Umbilical cord (tissue), 2 donors: ENCODE data around the gene CHEK2. TPM values are rescaled to one million over a fixed set of nuclear protein-coding genes. Genes with fewer than 3 reads are reported as not detected.
"Not testable (repeated sequence)": the region's sequence is repeated elsewhere in the genome, so short reads cannot be mapped to it uniquely, and the experiment has no call there.

Experiments used
- DNase-seq: peaks from one replicate; pipeline ENCODE4 v3.0.0-alpha.2; 2015; ENCODE audit warnings: low spot score
- total RNA-seq: library from RNA; depleted of rRNA; stranded (reverse); fragments of >200 nt; gene quantifications from one replicate; pipeline ENCODE4 v1.2.3, GENCODE V29; 2014; ENCODE audit warnings: low replicate concordance; ENCODE audit not compliant: insufficient read depth

Gene CHEK2
- total RNA-seq, 1 donor from 2014 or later, result 92.2 TPM

GRCh38 chr22:28742562-28742962 lies 942 bp upstream of the CHEK2 start:
- DNase-seq, result no peak

DNA sequence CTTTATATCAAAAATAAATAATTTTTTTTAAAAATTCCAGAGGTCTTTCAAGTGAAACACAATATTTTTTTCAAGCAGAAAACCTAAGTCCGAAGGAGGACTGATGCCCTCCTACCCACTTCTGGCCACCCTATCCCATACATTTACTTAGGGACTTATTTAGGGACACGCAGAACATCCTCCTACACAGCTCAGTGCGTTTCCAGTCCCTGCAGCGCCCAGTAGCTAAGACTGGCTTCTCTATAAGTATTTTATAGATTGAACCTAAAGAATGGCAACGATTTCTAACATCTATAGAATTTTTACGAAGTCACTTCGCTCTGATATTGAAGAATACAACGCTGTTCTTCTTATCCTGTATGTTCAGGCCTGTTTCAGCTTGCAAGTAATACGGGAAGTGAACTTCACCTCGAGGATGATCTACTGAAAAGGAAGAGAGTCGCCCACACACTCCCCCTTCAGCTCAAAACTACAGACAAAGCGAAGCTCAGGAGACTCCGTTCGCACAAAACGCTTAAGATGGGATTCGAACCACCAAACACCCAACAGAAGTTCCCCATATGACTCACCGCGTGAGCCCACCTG lies 328 bp downstream of the CHEK2 start:
- no peak for DNase-seq

- DNase-seq, result not testable (repeated sequence)
Observed at GRCh38 chr22:28738876-28739275, 2.7 kb downstream of the CHEK2 start.

DNA sequence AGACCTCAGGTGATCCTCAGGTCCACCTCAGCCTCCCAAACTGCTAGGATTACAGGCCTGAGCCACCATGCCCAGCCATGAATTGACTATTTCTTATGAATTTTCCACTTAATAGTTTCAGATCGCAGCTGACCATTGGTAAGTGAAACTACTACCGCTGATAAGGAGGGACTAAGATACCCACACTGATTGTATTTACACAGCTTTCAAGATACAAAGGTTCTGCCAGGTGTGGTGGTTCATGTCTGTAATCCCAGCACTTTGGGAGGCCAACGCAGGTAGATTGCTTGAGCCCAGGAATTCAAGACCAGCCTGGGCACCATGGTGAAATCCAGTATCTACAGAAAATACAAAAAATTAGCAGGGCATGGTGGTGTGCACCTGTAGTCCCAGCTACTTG lies 3.9 kb downstream of the CHEK2 start:
- DNase-seq, result no peak

- no peak for DNase-seq
Observed at GRCh38 chr22:28736301-28737155, 5.1 kb downstream of the CHEK2 start.

DNA sequence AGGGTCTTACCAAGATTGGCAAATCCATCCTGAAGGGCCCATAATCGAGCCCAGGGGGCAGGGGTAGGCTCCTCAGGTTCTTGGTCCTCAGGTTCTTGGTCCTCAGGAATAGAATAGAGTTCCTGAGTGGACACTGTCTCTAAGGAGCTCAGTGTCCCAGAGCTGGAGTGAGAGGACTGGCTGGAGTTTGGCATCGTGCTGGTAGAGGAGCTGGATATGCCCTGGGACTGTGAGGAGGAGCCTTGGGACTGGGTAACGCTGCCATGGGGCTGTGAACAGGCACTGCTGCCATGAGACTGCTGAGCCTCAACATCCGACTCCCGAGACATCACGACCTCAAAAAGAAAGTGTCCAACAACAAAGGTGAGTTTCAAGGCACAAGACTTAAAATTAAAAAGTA lies 7.2 kb downstream of the CHEK2 start:
- no peak for DNase-seq

- DNase-seq, result no peak
Observed at GRCh38 chr22:28730179-28730578, 11.4 kb downstream of the CHEK2 start.

DNA sequence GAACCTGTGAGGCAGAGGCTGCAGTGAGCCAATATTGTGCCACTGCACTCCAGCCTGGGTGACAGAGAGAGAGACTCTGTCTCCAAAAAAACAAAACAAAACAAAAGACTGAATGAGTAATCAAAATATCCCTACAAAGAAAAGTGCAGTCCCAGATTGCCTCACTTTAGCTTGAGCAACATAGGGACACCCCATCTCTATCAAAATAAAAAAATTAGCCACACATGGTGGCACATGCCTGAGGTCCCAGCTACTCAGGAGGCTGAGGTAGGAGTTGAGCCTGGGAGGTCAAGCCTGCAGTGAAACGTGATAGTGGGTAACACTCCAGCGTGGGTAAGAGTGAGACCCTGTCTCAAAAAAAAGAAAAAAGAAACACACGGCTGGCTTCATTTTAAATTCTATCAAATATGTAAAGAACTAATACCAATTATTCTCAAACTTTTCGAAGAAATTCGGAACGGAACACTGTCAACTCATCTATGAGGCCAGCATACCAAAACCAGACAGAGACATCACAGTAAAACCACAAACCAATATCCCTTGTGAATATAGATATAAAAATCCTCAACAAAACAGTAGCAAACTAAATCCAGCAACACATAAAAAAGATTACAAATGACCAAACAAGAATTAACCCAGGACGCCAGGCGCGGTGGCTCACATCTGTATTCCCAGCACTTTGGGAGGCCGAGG lies 12.9 kb downstream of the CHEK2 start:
- DNase-seq, result no peak

- DNase-seq, result no peak
Observed at GRCh38 chr22:28728002-28728401, 13.6 kb downstream of the CHEK2 start.

DNA sequence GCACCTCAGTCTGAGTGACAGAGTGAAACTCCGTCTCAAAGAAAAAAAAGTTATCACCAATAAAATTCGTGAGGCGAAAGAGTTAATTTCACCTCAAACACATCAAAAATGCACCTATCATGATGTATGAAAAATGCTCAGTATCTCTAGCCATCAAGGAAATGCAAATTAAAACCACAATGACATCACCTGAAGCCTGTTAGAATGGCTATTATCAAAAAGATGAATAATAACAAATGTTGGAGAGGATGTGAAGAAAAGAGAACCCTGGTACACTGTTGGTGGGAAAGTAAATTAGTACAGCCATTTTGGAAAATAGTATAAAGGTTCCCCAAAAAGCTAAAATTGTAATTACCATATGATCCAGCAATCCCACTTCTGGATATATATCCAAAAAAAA lies 23.6 kb downstream of the CHEK2 start:
- DNase-seq, result no peak

- no peak for DNase-seq
Observed at GRCh38 chr22:28716686-28717085, 24.9 kb downstream of the CHEK2 start.

GRCh38 chr22:28715611-28716010 lies 26.0 kb downstream of the CHEK2 start:
- DNase-seq, result peak; percentile 13

GRCh38 chr22:28714043-28714628 lies 27.5 kb downstream of the CHEK2 start:
- DNase-seq, result no peak

- peak; percentile 95 for DNase-seq
Observed at GRCh38 chr22:28711820-28712777, 29.5 kb downstream of the CHEK2 start.

- DNase-seq, result peak; percentile 23
Observed at GRCh38 chr22:28711341-28711740, 30.3 kb downstream of the CHEK2 start.

DNA sequence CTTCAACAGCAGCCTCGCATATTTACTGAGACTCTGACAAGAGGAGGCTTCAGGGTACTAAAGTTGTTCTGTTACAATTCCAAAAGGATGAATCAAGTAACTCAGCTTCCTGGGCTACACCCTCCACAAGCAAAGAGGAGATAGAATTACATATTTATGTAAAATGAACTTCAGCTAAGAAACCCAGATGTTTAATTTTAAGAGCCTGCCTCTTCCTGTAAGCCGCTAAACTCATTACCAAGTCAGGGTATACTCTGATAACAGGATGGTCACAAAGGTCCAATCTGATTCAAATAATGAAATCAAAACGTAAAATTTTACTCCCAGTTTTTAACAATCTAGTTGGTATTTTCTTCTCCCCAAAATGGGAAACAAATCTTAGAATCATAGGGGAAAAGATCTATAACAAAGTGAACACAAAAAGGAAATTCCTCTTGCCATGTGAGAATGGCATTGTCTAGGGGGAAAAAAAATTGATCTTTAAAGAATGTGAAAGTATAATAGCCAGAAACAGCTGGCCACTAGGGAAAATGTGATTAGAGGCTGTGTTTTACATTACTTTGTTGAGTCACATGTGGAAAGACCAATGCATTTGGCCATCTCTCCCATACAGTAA lies 30.9 kb downstream of the CHEK2 start:
- DNase-seq, result peak; percentile 88

- DNase-seq, result no peak
Observed at GRCh38 chr22:28710107-28710506, 31.5 kb downstream of the CHEK2 start.

DNA sequence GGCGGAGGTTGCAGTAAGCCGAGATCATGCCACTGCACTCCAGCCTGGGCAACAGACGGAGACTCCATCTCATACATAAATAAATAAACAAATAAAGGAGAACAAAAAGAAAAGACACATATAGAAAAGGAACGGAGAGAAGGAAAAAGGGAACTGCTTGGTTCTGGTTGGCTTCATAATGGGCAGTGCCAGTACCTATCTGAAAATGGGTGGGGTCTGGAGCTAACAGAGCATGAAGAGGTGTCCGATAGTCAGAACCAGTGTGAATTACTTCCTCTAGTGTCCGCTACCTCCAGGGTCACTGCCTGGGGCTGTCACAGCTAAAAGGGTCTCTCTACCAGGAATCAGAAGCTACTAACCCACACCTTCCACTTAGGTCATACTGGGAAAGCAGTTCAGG lies 34.8 kb downstream of the CHEK2 start:
- DNase-seq, result no peak

- DNase-seq, result no peak
Observed at GRCh38 chr22:28703436-28703835, 38.2 kb downstream of the CHEK2 start.

- DNase-seq, result no peak
Observed at GRCh38 chr22:28702891-28703290, 38.7 kb downstream of the CHEK2 start.
